GM19193 (cell line): ENCODE measurements around the gene EIF6.
A peak's percentile ranks its signal among the peaks of the same experiment; 100 is the strongest.

Source experiments
- POLR2A ChIP-seq: IDR thresholded peaks from 4 replicates; pipeline ENCODE4 v1.6.1; 2011; ENCODE audit not compliant: insufficient read depth, insufficient read length; ENCODE audit errors: extremely low read depth

EIF6 gene

GRCh38 chr20:35279533-35280174, 4.9 kb downstream of the EIF6 start:
- TF ChIP-seq POLR2A: no peak

GRCh38 chr20:35279040-35279439, 5.5 kb downstream of the EIF6 start:
- no peak for TF ChIP-seq POLR2A

- peak; percentile 90 for TF ChIP-seq POLR2A
Observed at GRCh38 chr20:35277531-35278395, 6.8 kb downstream of the EIF6 start, which contains the start of gene MMP24OS. Gene MMP24OS (minus strand): TSS chr20:35278122. CDS start chr20:35277929, 193 bp downstream.

GRCh38 chr20:35277127-35277526, 7.4 kb downstream of the EIF6 start:
- TF ChIP-seq POLR2A: no peak

GRCh38 chr20:35276408-35276807, 8.2 kb downstream of the EIF6 start:
- no peak for TF ChIP-seq POLR2A

GRCh38 chr20:35275741-35276251, 8.8 kb downstream of the EIF6 start:
- TF ChIP-seq POLR2A: no peak

- no peak for TF ChIP-seq POLR2A
Observed at GRCh38 chr20:35274172-35275092, 10.1 kb downstream of the EIF6 start.

GRCh38 chr20:35273449-35274171, 11.0 kb downstream of the EIF6 start:
- TF ChIP-seq POLR2A: no peak

GRCh38 chr20:35271904-35272303, 12.7 kb downstream of the EIF6 start:
- no peak for TF ChIP-seq POLR2A

GRCh38 chr20:35271073-35271882, 13.3 kb downstream of the EIF6 start:
- no peak for TF ChIP-seq POLR2A

GRCh38 chr20:35270021-35270902, 14.3 kb downstream of the EIF6 start:
- TF ChIP-seq POLR2A: no peak

GRCh38 chr20:35269055-35269781, 15.4 kb downstream of the EIF6 start:
- no peak for TF ChIP-seq POLR2A
